Measurements from ENCODE around the gene NMT1. TPM values are rescaled to one million over a fixed set of nuclear protein-coding genes. Genes with fewer than 3 reads are reported as not detected.

The NMT1 gene
- total and polyA plus RNA-seq, 2 experiments from 2014 or later, result 95.6 to 298 TPM

- H3K36me3 ChIP-seq (ENCODE audit: insufficient read depth), result peaks cover 53% of the 10 kb centered on the region
- TF ChIP-seq ZNF114 (CRISPR knock-in tag; IDR thresholded peaks at IDR 0.05) (no peak), EZH2phosphoT487 (IDR thresholded peaks at IDR 0.05; ENCODE audit: unreplicated experiment) (no peak), STAT1 (IDR thresholded peaks at IDR 0.05; ENCODE audit: unreplicated experiment) (no peak), ZNF462 (CRISPR knock-in tag; IDR thresholded peaks at IDR 0.05) (no peak), POLR2AphosphoS5 (IDR thresholded peaks at IDR 0.05; ENCODE audit: low read depth) (no peak), NANOG (IDR thresholded peaks at IDR 0.05; ENCODE audit: borderline replicate concordance) (no peak), JUNB (IDR thresholded peaks at IDR 0.05; ENCODE audit: unreplicated experiment) (no peak), EZH2 (IDR thresholded peaks at IDR 0.05; ENCODE audit: low read depth, unreplicated experiment) (no peak), ETS1 (IDR thresholded peaks at IDR 0.05) (no peak), REST (IDR thresholded peaks at IDR 0.05; ENCODE audit: unreplicated experiment) (no peak), ZNF331 (CRISPR knock-in tag; IDR thresholded peaks at IDR 0.05; ENCODE audit: low read depth) (no peak), CREB1 (CRISPR knock-in tag; IDR thresholded peaks at IDR 0.05; ENCODE audit: low read depth) (no peak), CTCF (conservative IDR thresholded peaks at IDR 0.05; ENCODE audit: low read depth in 2 of 2) (no peak)
- DNase-seq (ENCODE audit: low spot score), result no peak
Observed at GRCh38 chr17:45086865-45087503, 25.9 kb downstream of the NMT1 start.

More at GRCh38 chr17:45086865-45087503, 25.9 kb downstream of the NMT1 start:
- Mint-ChIP-seq H3K27me3 (ENCODE audit: insufficient read depth, low read depth, poor library complexity) (no peaks in the 10 kb centered on the region), H3K27ac (no peak overlapping the region), H3K4me3 (no peak overlapping the region), H3K9me3 (no peaks in the 10 kb centered on the region), H3K36me3 (ENCODE audit: low read depth) (peaks cover 75% of the 10 kb centered on the region), H3K4me1 (peaks cover 8% of the 10 kb centered on the region)
- Histone ChIP-seq H3K27me3 (ENCODE audit: insufficient read depth) (no peaks in the 10 kb centered on the region), H3K4me2 (no peak overlapping the region), H2AFZ (no peak overlapping the region), H3K79me2 (replicated peaks; ENCODE audit: insufficient read depth) (no peaks in the 10 kb centered on the region), H3K9me2 (ENCODE audit: insufficient read depth) (no peaks in the 10 kb centered on the region), H4K20me1 (replicated peaks; ENCODE audit: insufficient read depth) (peaks cover 19% of the 10 kb centered on the region), H3K4me3 (no peak overlapping the region), H3K27ac (ENCODE audit: low read depth) (no peak overlapping the region), H3F3A (replicated peaks; ENCODE audit: low read depth) (no peaks in the 10 kb centered on the region; the same call in 1 of the 2 replicates), H3K4me1 (ENCODE audit: insufficient read depth) (no peaks in the 10 kb centered on the region)
- no peak for ATAC-seq
